Measurements from ENCODE around the gene JAG2. TPM values are rescaled to one million over a fixed set of nuclear protein-coding genes. Genes with fewer than 3 reads are reported as not detected.

JAG2 gene
- total RNA-seq, 2 experiments from 2014 or later, result 0.66 to 1.3 TPM

GRCh38 chr14:105141026-105141425 is 27.6 kb downstream of the JAG2 start:
- Histone ChIP-seq H3K4me1 (ENCODE audit: insufficient read depth, low read length) (no peaks in the 10 kb centered on the region), H3K9me3 (ENCODE audit: control insufficient read depth in 1 of 2, insufficient read depth in 1 of 2, low read length in 2 of 2) (peaks cover 13 to 45% of the 10 kb centered on the region in 2 experiments)

DNA sequence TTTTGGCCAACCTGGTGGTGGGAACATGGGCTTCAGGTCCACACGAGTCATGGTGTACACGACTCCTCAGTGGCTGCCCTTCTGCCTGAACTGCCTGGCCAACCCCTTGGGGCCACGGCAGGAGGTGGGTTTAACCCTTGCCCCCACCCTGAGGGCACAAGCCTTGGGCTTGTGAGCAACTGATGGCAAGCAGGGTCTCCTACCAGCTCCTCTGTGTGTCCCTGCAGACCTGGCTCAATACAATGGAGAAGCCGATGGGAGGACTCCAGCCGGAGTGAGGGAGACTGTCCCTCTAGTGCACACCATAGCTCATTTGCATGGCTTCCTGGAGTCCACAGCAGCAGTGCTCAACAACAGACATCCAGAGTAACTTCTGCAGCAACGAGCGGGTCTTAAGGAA is 28.0 kb downstream of the JAG2 start:
- ATAC-seq (ENCODE audit: poor library complexity), result no peak
- H3K9me3 Mint-ChIP-seq, result no peaks in the 10 kb centered on the region
- no peak overlapping the region for H3K4me3 ChIP-seq (ENCODE audit: low read length)
- ChIA-PET CTCF (no interaction called here), POLR2A (no interaction called here)
- intact Hi-C loops (cut with DNase I, micrococcal nuclease), result no loop called here
- no peak overlapping the region for H3K27ac ChIP-seq (ENCODE audit: low read depth in 1 of 2, low read length in 2 of 2)
- H3K27ac Mint-ChIP-seq, result no peak overlapping the region
- no peaks in the 10 kb centered on the region for H3K36me3 ChIP-seq (ENCODE audit: insufficient read depth, low read length)
- H3K27me3 ChIP-seq (ENCODE audit: control insufficient read depth in 1 of 2, insufficient read depth in 2 of 2, low read length in 2 of 2), result no peaks in the 10 kb centered on the region
- no peak for TF ChIP-seq CTCF (IDR thresholded peaks at IDR 0.05)
- H3K4me3 Mint-ChIP-seq, result no peak overlapping the region
- no peaks in the 10 kb centered on the region for H3K36me3 Mint-ChIP-seq (ENCODE audit: low read depth)
- no peaks in the 10 kb centered on the region for H3K4me1 ChIP-seq (ENCODE audit: insufficient read depth, low read length)
- peaks cover 13 to 45% of the 10 kb centered on the region in 2 experiments for H3K9me3 ChIP-seq (ENCODE audit: control insufficient read depth in 1 of 2, insufficient read depth in 1 of 2, low read length in 2 of 2)
- no peaks in the 10 kb centered on the region for H3K4me1 Mint-ChIP-seq (ENCODE audit: low read depth)
- H3K27me3 Mint-ChIP-seq, result no peaks in the 10 kb centered on the region
- DNase-seq, result no peak

More at GRCh38 chr14:105141026-105141425, 27.6 kb downstream of the JAG2 start:
- Histone ChIP-seq H3K4me3 (ENCODE audit: low read length) (no peak overlapping the region), H3K36me3 (ENCODE audit: insufficient read depth, low read length) (no peaks in the 10 kb centered on the region), H3K27me3 (ENCODE audit: control insufficient read depth in 1 of 2, insufficient read depth in 2 of 2, low read length in 2 of 2) (no peaks in the 10 kb centered on the region), H3K27ac (ENCODE audit: low read depth in 1 of 2, low read length in 2 of 2) (no peak overlapping the region)
- CTCF ChIA-PET, result no interaction called here
- Mint-ChIP-seq H3K4me3 (no peak overlapping the region), H3K27ac (no peak overlapping the region), H3K36me3 (ENCODE audit: low read depth) (no peaks in the 10 kb centered on the region), H3K4me1 (ENCODE audit: low read depth) (no peaks in the 10 kb centered on the region), H3K9me3 (no peaks in the 10 kb centered on the region), H3K27me3 (no peaks in the 10 kb centered on the region)
- no peak for TF ChIP-seq CTCF (IDR thresholded peaks at IDR 0.05)
- POLR2A ChIA-PET, result no interaction called here
- intact Hi-C loops (cut with DNase I, micrococcal nuclease), result no loop called here
- ATAC-seq (ENCODE audit: poor library complexity), result no peak
- DNase-seq, result no peak

DNA sequence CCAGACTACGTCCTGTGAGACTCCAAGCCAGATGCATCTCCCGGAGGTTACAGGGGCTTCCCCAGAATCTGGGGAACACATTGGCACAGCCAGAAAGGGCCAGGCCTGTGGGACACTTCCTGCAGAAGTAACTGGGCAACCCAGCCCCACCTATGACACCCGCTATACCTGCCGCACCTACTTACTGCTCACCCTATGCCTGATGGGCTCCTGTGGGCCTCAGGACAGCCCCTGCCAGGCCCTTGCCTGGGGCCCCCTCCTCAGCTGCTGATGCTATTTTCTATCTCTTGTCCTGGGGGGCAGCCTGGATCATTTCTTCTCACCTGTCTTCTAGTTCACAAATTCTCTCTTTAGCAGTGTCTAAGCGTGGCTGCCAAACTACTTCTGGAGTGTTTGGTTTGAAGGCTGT is 28.7 kb downstream of the JAG2 start:
- no peaks in the 10 kb centered on the region for H3K9me3 Mint-ChIP-seq
- H3K27me3 Mint-ChIP-seq, result no peaks in the 10 kb centered on the region
- ChIA-PET CTCF (no interaction called here), POLR2A (no interaction called here)
- intact Hi-C loops (cut with DNase I, micrococcal nuclease), result no loop called here
- H3K4me3 Mint-ChIP-seq, result no peak overlapping the region
- no peaks in the 10 kb centered on the region for H3K36me3 ChIP-seq (ENCODE audit: insufficient read depth, low read length)
- no peaks in the 10 kb centered on the region for H3K4me1 Mint-ChIP-seq (ENCODE audit: low read depth)
- no peak overlapping the region for H3K27ac ChIP-seq (ENCODE audit: low read depth in 1 of 2, low read length in 2 of 2)
- H3K9me3 ChIP-seq (ENCODE audit: control insufficient read depth in 1 of 2, insufficient read depth in 1 of 2, low read length in 2 of 2), result peaks cover 13 to 45% of the 10 kb centered on the region in 2 experiments
- DNase-seq, result no peak
- ATAC-seq (ENCODE audit: poor library complexity), result no peak
- H3K4me1 ChIP-seq (ENCODE audit: insufficient read depth, low read length), result no peaks in the 10 kb centered on the region
- H3K27ac Mint-ChIP-seq, result no peak overlapping the region
- TF ChIP-seq CTCF (IDR thresholded peaks at IDR 0.05), result no peak
- H3K4me3 ChIP-seq (ENCODE audit: low read length), result no peak overlapping the region
- H3K27me3 ChIP-seq (ENCODE audit: control insufficient read depth in 1 of 2, insufficient read depth in 2 of 2, low read length in 2 of 2), result no peaks in the 10 kb centered on the region
- no peaks in the 10 kb centered on the region for H3K36me3 Mint-ChIP-seq (ENCODE audit: low read depth)

Measured in CD4-positive, alpha-beta T cell (primary cell).